Measurements from ENCODE around the gene CFAP74. TPM values are rescaled to one million over a fixed set of nuclear protein-coding genes. Genes with fewer than 3 reads are reported as not detected.

The CFAP74 gene, protein sequence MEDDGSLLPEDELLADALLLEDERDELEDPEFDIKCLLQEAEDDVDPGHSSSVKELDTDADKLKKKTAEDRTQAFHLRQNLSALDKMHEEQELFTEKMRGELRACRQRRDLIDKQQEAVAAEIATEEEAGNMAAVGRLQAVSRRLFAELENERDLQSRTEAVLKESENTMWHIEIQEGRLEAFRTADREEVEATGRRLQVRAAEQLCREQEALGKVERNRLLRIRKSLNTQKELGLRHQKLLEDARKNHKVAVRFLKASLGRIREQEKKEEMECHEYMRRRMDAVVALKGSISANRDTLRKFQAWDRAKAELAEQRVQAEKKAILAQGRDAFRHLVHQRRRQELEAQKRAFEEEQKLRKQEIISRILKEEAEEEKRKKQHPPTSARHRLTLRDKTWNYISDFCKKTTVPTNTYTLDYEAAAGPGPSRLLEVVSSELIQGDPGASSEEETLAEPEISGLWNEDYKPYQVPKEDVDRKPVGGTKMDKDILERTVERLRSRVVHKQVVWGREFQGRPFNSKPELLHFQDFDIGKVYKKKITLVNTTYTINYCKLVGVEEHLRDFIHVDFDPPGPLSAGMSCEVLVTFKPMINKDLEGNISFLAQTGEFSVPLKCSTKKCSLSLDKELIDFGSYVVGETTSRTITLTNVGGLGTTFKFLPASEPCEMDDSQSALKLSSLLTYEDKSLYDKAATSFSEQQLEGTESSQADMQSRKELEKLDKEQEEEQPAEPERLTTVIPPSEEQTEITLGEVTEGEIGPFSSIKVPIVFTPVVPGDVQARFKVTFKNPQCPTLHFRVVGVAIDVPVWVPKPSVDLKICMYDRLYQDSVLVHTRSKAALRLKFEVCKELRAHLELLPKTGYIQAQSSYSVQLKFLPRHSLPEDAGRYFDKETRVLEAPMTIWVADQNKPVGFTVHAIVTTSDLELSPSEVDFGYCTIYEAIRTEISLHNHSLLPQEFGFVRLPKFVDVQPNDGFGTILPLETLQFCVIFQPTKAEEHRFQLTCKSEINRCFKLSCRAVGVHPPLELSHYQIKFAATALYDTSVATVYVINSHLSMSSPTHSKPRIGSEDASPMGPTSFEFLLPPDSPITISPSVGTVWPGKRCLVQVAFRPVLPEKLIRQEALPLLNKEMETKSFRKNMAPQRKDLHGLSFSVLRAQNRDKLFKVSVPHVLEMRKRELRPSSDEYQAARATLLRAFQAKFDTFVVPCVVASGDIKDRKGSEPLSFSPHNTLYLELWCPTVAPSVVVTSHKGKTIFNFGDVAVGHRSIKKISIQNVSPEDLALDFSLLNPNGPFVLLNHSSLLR (N-terminal part only)
- total RNA-seq, result not detected

DNA sequence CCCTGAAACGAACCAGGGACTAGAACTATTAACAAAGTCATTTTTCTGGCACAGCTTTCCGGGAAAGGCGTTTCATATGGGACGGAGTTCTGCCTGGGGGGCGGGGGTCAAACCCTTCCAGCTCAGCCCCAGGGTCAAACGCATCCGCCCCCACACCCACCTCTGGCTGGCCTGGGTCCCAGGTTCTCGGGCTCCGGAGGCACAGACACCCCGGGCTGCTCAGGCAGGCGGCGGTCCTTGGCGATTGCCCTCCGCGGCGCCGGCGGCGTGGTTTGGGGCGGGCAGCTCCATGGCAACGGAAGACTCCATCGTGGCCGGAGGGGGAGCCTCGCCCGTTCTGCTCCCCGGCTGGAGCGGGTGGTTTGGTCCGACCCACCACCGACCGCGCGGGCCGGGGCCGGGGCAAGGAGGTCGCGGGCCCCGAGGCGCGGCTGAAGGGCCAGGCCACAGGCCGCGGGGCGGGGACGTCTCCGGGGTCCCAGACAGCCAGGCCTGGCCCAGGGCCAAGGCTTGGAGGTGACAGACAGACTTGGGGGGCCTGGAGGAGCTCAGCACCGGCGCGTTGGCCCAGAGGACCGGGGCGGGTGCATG is at the start of gene CFAP74:
Gene CFAP74 (minus strand): TSS at position 246 of the 591 bp plus-strand sequence. CDS start 12,830 bp downstream, outside the sequence.
- no peak for DNase-seq

DNA sequence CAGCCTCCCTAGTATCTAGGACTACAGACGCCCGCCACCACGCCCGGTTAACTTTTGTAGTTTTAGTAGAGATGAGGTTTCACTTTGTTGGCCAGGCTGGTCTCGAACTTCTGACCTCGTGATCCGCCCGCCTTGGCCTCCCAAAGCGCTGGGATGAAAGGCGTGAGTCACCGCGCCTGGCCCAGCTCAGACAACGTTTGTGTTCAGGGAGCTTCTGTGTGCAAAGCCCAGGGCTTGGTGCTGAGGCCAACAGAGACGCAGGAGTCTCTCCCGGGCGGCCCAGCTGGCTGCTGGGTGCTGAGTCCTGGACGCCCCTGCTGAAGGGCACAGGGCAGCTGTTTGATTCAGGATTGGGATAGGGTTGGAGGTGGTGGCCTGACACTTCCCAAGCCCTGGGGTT is 49.6 kb upstream of the CFAP74 start:
- Histone ChIP-seq H3K9me3 (no peaks in the 10 kb centered on the region), H3K27ac (no peak overlapping the region), H3K36me3 (no peaks in the 10 kb centered on the region), H3K27me3 (peaks cover 24 to 36% (median 28%) of the 10 kb centered on the region in 3 donors), H3K4me1 (no peaks in the 10 kb centered on the region), H3K4me3 (no peak overlapping the region)
- ATAC-seq (no peak), DNase-seq (no peak)
- in situ Hi-C loops (cut with MboI; ENCODE audit: low sequenced_read_pairs in 4 of 4) (no loop called here), intact Hi-C loops (cut with DNase I; ENCODE audit: low total_unique reads) (no loop called here)
- no peak for TF ChIP-seq POLR2A (IDR thresholded peaks at IDR 0.05)
- TF ChIP-seq, protein P1, sequence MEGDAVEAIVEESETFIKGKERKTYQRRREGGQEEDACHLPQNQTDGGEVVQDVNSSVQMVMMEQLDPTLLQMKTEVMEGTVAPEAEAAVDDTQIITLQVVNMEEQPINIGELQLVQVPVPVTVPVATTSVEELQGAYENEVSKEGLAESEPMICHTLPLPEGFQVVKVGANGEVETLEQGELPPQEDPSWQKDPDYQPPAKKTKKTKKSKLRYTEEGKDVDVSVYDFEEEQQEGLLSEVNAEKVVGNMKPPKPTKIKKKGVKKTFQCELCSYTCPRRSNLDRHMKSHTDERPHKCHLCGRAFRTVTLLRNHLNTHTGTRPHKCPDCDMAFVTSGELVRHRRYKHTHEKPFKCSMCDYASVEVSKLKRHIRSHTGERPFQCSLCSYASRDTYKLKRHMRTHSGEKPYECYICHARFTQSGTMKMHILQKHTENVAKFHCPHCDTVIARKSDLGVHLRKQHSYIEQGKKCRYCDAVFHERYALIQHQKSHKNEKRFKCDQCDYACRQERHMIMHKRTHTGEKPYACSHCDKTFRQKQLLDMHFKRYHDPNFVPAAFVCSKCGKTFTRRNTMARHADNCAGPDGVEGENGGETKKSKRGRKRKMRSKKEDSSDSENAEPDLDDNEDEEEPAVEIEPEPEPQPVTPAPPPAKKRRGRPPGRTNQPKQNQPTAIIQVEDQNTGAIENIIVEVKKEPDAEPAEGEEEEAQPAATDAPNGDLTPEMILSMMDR (IDR thresholded peaks at IDR 0.05 in 4 of 5, conservative IDR thresholded peaks at IDR 0.05 in 1 of 5), result no peak

More for the DNA sequence above, at the start of gene CFAP74:
- Histone ChIP-seq H3K36me3 (no peaks in the 10 kb centered on the region), H3K27ac (no peak within 1 kb of the TSS), H3K4me1 (no peaks in the 10 kb centered on the region), H3K27me3 (peaks cover 38 to 62% (median 43%) of the 10 kb centered on the region in 3 donors), H3K9me3 (no peaks in the 10 kb centered on the region), H3K4me3 (no peak within 1 kb of the TSS)
- TF ChIP-seq, protein P1 (IDR thresholded peaks at IDR 0.05 in 4 of 5, conservative IDR thresholded peaks at IDR 0.05 in 1 of 5), result no peak
- no peak for TF ChIP-seq POLR2A (IDR thresholded peaks at IDR 0.05)
- no peak for ATAC-seq
- intact Hi-C loops (cut with DNase I; ENCODE audit: low total_unique reads), result no loop called here
- in situ Hi-C loops (cut with MboI; ENCODE audit: low sequenced_read_pairs in 4 of 4), result no loop called here

DNA sequence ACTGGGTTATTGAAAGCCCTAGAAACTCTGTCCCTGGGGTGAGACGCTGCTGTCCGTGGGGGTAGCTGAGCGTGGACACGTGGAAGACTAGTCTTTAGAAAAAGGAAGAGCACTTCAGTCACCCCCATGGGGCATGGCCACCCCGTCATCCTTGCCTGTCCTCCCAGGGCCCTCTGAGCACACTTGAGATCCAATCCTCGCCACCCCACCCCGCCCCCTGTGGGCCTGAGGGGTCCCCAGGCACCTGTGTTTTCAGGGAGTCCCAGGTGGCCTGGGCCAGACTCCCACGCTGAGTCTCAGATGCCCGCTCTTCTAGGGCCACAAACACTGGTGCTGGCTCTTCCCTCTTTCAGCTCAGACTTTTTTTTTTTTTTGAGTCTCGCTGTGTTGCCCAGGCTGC is 49.2 kb upstream of the CFAP74 start:
- H3K27ac ChIP-seq, result no peak overlapping the region
- H3K36me3 ChIP-seq, result no peaks in the 10 kb centered on the region
- ATAC-seq (no peak), DNase-seq (no peak)
- intact Hi-C loops (cut with DNase I; ENCODE audit: low total_unique reads), result no loop called here
- H3K9me3 ChIP-seq, result no peaks in the 10 kb centered on the region
- TF ChIP-seq, protein P1 (IDR thresholded peaks at IDR 0.05 in 4 of 5, conservative IDR thresholded peaks at IDR 0.05 in 1 of 5), result no peak
- no peak for TF ChIP-seq POLR2A (IDR thresholded peaks at IDR 0.05)
- H3K4me1 ChIP-seq, result no peaks in the 10 kb centered on the region
- peaks cover 28 to 38% (median 28%) of the 10 kb centered on the region in 3 donors for H3K27me3 ChIP-seq
- no peak overlapping the region for H3K4me3 ChIP-seq
- in situ Hi-C loops (cut with MboI; ENCODE audit: low sequenced_read_pairs in 4 of 4), result no loop called here

DNA sequence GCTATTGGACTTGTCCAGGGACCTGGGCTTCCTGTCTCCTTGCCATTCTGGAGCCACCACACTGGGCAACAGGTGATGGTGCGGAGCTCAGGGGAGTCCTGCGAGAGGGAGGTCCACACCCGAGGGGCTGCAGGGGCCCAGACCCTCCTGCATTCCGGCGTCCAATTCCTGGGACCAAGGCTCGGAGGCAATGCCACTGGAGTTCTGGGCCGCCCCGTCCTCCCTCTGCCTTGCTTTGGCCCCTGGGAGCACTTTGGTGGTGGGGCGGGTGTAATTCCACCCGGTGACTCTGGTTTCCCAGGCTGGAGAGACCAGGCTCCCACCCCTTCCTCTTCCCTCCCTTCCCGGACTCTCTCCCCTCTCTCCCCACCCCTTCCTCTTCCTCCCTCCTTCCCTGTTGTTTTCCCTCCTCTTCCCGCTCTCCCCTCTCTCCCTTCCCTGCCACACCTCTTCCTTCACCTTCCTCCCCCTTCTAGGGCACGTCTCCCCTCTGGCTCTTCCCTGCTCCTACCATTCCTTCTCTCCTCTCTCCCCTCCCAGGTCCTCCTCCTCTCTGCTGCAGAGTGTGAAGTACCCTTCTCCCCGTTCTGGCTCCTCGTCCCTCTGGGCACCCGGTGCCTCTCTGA is 48.6 kb upstream of the CFAP74 start:
- no peak overlapping the region for H3K27ac ChIP-seq
- H3K27me3 ChIP-seq, result peaks cover 30 to 38% (median 34%) of the 10 kb centered on the region in 3 donors
- H3K36me3 ChIP-seq, result no peaks in the 10 kb centered on the region
- no peak overlapping the region for H3K4me3 ChIP-seq
- no peaks in the 10 kb centered on the region for H3K4me1 ChIP-seq
- no peak for ATAC-seq
- TF ChIP-seq, protein P1 (IDR thresholded peaks at IDR 0.05 in 4 of 5, conservative IDR thresholded peaks at IDR 0.05 in 1 of 5), result no peak
- in situ Hi-C loops (cut with MboI; ENCODE audit: low sequenced_read_pairs in 4 of 4), result no loop called here
- DNase-seq, result no peak
- intact Hi-C loops (cut with DNase I; ENCODE audit: low total_unique reads), result no loop called here
- no peaks in the 10 kb centered on the region for H3K9me3 ChIP-seq
